Measurements from ENCODE around the gene LRP2.

Gene LRP2

GRCh38 chr2:169091256-169091655 is 271.1 kb downstream of the LRP2 start:
- DNase-seq (ENCODE audit: low read depth in 3 of 3): no peak

DNA sequence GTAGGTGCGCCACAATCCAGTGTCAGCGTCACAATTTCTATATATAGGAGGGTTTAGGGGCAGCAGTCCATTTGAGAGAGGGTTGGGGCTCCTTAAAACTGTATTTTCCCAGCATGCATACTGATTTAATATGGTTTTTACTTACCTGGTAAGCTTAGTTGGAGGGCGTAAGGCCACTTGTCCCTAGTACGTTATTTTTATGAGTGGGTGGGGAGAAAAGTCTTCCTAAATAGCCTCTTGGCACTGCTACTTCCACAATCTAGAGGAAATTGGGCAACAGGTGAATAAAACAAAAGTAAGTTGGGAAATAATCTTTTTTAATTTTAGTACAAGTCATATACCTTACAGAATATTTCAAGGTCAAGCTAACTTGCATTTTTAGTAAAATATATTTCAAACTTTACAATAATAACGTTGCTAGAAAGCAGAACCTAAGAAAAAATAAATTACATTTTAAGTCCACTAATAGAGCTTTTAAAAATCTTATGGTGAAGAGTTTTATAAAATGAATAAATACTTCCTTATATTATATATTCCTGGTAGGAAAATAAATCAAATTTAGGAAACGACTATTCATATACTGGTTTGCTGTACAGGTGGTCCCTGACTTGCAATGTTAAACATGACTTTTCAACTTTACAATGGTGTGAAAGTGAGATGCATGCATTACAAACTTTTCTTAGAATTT is 272.1 kb downstream of the LRP2 start:
- DNase-seq (ENCODE audit: low read depth in 3 of 3): no peak

- no peak for DNase-seq (ENCODE audit: low read depth in 3 of 3)
These were observed 273.2 kb downstream of the LRP2 start for GRCh38 chr2:169089182-169089581.

- DNase-seq (ENCODE audit: low read depth in 3 of 3): no peak
These were observed 274.5 kb downstream of the LRP2 start for GRCh38 chr2:169087757-169088379.

DNA sequence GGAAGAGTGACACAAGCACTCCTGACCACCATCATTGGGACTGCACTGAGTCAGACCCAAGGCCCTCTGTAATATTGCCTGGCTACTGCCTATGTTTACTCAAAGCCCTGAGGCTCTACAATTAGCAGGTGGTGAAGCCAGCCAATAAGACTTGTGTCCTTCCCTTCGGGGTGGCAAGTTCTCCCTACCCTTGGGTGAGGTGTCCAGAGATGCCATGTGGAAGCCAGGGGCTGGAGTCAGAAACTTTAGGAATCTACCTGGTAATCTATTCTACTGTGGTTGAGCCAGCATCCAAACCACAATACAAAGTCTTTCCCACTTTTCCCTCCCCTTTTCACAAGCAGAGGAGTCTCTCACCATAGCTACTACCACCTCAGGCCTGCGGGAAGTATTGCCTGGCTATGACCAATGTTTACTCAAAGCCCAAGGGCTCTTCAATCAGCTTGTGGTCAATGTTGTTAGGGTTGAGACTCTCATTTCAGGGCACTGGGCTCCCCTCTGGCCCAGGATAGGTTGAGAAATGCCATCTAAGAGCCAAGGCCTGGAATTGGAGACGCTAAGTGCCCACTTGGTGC is 275.4 kb downstream of the LRP2 start:
- no peak for DNase-seq (ENCODE audit: low read depth in 3 of 3)

- no peak for DNase-seq (ENCODE audit: low read depth in 3 of 3)
These were observed 279.3 kb downstream of the LRP2 start for GRCh38 chr2:169082995-169083394.

DNA sequence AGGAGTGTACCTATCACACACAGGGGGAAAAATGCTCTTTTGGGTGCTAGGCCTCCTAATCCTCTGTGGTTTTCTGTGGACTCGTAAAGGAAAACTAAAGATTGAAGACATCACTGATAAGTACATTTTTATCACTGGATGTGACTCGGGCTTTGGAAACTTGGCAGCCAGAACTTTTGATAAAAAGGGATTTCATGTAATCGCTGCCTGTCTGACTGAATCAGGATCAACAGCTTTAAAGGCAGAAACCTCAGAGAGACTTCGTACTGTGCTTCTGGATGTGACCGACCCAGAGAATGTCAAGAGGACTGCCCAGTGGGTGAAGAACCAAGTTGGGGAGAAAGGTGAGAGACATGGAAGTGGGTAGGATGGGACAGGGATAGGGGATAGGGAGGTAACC is 280.8 kb downstream of the LRP2 start:
- DNase-seq (ENCODE audit: low read depth in 3 of 3): no peak

DNA sequence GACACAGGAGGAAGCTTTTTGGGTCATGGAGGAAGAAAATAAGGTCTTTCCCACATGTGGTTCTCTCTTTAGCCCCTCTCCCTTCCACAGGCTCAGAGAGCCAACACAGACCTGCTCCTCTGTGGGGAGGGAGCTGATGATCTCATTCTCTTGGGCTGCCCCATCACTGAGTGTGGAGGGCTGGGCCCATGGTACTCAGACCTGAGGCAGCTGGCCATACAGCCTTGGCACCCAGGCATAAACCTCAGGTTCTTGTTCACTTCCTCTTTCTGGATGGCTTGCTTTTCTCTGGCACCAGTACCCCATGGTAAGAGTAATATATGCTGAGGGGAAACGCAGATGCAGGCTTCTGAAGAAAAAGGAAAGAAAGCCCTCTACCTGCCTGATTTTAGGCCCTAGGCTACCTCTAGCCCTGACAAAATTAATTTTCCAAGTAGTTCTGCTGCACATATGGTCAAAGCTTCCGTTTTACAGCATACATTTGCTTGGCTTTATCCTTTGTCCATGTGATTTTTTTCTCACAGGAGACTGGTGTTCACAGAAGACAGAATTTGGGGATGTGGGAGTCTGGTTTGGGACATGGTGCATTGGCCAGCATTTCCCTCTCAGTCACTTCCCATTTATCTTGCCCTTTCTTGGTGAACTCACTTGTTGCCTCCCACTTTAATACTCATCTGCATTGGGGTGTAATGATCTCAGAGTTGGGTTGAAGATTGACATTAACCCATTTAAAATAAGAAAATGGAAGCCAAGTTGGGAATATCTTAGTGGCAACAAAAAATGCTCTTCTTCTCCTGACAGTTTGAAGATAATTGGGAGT is 281.9 kb downstream of the LRP2 start:
- no peak for DNase-seq (ENCODE audit: low read depth in 3 of 3)

DNA sequence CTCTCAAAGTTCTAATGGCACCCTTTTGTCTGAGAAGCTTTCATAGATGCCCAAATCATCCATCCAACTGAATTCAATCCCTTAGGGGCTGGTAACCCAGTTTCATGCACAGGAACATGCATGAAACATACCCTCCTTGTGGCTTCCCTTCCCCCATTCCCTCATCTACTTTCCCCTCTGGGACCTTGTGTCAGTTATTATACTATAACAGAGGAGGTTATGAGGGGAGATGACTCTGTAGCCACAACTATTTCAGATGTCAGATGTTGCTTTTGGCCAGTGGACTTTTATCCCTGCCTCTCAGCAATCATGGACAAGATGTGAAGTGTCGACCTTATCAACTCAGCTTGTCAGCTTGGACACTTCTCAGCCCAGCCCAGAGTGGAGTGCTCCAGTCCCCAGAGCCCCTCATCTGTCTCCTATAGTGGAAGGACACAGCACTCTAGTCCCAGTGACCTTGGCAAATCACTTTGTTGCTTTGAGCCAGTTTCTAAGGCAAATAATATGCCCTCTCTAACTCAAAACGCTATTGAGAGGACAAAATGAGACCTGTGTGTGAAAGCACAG is 284.6 kb downstream of the LRP2 start:
- DNase-seq (ENCODE audit: low read depth in 3 of 3): no peak
